Trophoblast cell (in vitro differentiated cells and primary cell): ENCODE results near the gene CLEC16A.

Experiments
- DNase-seq, 2 donors: peaks; one replicate each; pipeline ENCODE4 v3.0.0-alpha.2; 2016
- H2AFZ ChIP-seq: 2 replicates; pipeline ENCODE4 v1.6.1; 2013; ENCODE audit warnings: low read length, moderate library complexity, mild to moderate bottlenecking; ENCODE audit not compliant: insufficient read depth, poor library complexity
- H2AK5ac ChIP-seq: 2 replicates; pipeline ENCODE4 v1.6.1; 2013; ENCODE audit warnings: mild to moderate bottlenecking, low read length
- H2BK120ac ChIP-seq: 2 replicates; pipeline ENCODE4 v1.6.1; 2013; ENCODE audit warnings: low read length, mild to moderate bottlenecking, moderate library complexity; ENCODE audit not compliant: insufficient read depth, poor library complexity
- H2BK12ac ChIP-seq: 2 replicates; pipeline ENCODE4 v1.6.1; 2013; ENCODE audit warnings: mild to moderate bottlenecking, low read length, moderate library complexity
- H2BK5ac ChIP-seq: 2 replicates; pipeline ENCODE4 v1.6.1; 2013; ENCODE audit warnings: low read length, low read depth, moderate library complexity, mild to moderate bottlenecking; ENCODE audit not compliant: poor library complexity
- H3K14ac ChIP-seq: 2 replicates; pipeline ENCODE4 v1.6.1; 2013; ENCODE audit warnings: mild to moderate bottlenecking, low read length
- H3K18ac ChIP-seq: 2 replicates; pipeline ENCODE4 v1.6.1; 2013; ENCODE audit warnings: mild to moderate bottlenecking, low read length
- H3K23ac ChIP-seq: 2 replicates; pipeline ENCODE4 v1.6.1; 2013; ENCODE audit warnings: low read length
- H3K27ac ChIP-seq: 2 replicates; pipeline ENCODE4 v1.5.1; 2013; ENCODE audit warnings: low read depth, mild to moderate bottlenecking, inconsistent platforms, low read length, moderate library complexity
- H3K27me3 ChIP-seq: 2 replicates; pipeline ENCODE4 v1.6.1; 2013; ENCODE audit warnings: inconsistent platforms, mild to moderate bottlenecking, low read length, moderate library complexity; ENCODE audit not compliant: insufficient read depth
- H3K36me3 ChIP-seq, 2 experiments: 1 replicate in 1 of 2; 2 replicates in 1 of 2; pipeline ENCODE4 v1.6.1; 2013; ENCODE audit warnings: low read length in 2 of 2, mild to moderate bottlenecking in 2 of 2, moderate library complexity in 1 of 2; ENCODE audit not compliant: insufficient read depth in 2 of 2, control insufficient read depth in 1 of 2
- H3K4ac ChIP-seq: 2 replicates; pipeline ENCODE4 v1.6.1; 2013; ENCODE audit warnings: low read depth, mild to moderate bottlenecking, low read length, moderate library complexity
- H3K4me1 ChIP-seq, 2 experiments: 1 replicate in 1 of 2; 2 replicates in 1 of 2; pipeline ENCODE4 v1.6.1; 2013; ENCODE audit warnings: low read length in 2 of 2, mild to moderate bottlenecking in 2 of 2, moderate library complexity in 1 of 2; ENCODE audit not compliant: insufficient read depth in 2 of 2, control insufficient read depth in 1 of 2
- H3K4me2 ChIP-seq: 2 replicates; pipeline ENCODE4 v1.6.1; 2013; ENCODE audit warnings: inconsistent platforms, mild to moderate bottlenecking, low read length, moderate library complexity
- H3K4me3 ChIP-seq: 2 replicates; pipeline ENCODE4 v1.5.1; 2013; ENCODE audit warnings: mild to moderate bottlenecking, low read depth, low read length, inconsistent platforms
- H3K79me1 ChIP-seq: one replicate; pipeline ENCODE4 v1.6.1; 2013; ENCODE audit warnings: low read length
- H3K79me2 ChIP-seq: 2 replicates; pipeline ENCODE4 v1.6.1; 2013; ENCODE audit warnings: low read length, mild to moderate bottlenecking; ENCODE audit not compliant: control insufficient read depth, insufficient read depth, poor library complexity
- H3K9ac ChIP-seq: 2 replicates; pipeline ENCODE4 v1.6.1; 2013; ENCODE audit warnings: mild to moderate bottlenecking, low read length
- H3K9me3 ChIP-seq: 2 replicates; pipeline ENCODE4 v1.6.1; 2013; ENCODE audit warnings: low read depth, mild to moderate bottlenecking, control low read depth, inconsistent platforms, low read length; ENCODE audit not compliant: insufficient read depth
- H4K12ac ChIP-seq: 2 replicates; pipeline ENCODE4 v1.6.1; 2013; ENCODE audit warnings: low read depth, mild to moderate bottlenecking, low read length, moderate library complexity
- H4K8ac ChIP-seq: 2 replicates; pipeline ENCODE4 v1.6.1; 2013; ENCODE audit warnings: low read depth, mild to moderate bottlenecking, low read length, moderate library complexity
- H4K91ac ChIP-seq: one replicate; pipeline ENCODE4 v1.6.1; 2013; ENCODE audit warnings: low read depth, mild to moderate bottlenecking, low read length, moderate library complexity
- WGBS: extraction: QIAGEN DNeasy Blood & Tissue Kit; methylation state at CpG from one replicate; pipeline ENCODE4 v1.1.7; 2013; ENCODE audit warnings: missing lambda C conversion rate; ENCODE audit not compliant: insufficient read length, insufficient coverage; ENCODE audit errors: extremely low coverage; 5-methylcytosine and 5-hydroxymethylcytosine counted together

Gene CLEC16A

GRCh38 chr16:11194913-11195312 lies 250.5 kb downstream of the CLEC16A start:
- Histone ChIP-seq H3K4ac (no peak overlapping the region), H3K79me2 (no peaks in the 10 kb centered on the region), H4K91ac (no peak overlapping the region), H2AK5ac (no peak overlapping the region), H3K23ac (no peak overlapping the region), H3K4me2 (no peak overlapping the region), H2BK12ac (no peak overlapping the region), H3K36me3 (no peaks in the 10 kb centered on the region), H2BK5ac (no peak overlapping the region), H3K27ac (no peak overlapping the region), H4K8ac (no peak overlapping the region), H2BK120ac (no peak overlapping the region), H3K14ac (no peak overlapping the region), H3K18ac (no peak overlapping the region), H3K9ac (no peak overlapping the region), H3K27me3 (no peaks in the 10 kb centered on the region), H3K4me1 (no peaks in the 10 kb centered on the region), H3K9me3 (no peaks in the 10 kb centered on the region), H2AFZ (no peak overlapping the region), H3K4me3 (no peak overlapping the region), H3K79me1 (peaks cover 2% of the 10 kb centered on the region), H4K12ac (no peak overlapping the region)
- DNase-seq, result no peak
- WGBS, result no CpG with 5 or more reads among the region's 5 CpGs

- H3K23ac ChIP-seq, result no peak overlapping the region
- no peak overlapping the region for H3K27ac ChIP-seq
- no peak overlapping the region for H3K9ac ChIP-seq
- H2BK12ac ChIP-seq, result no peak overlapping the region
- H2BK5ac ChIP-seq, result no peak overlapping the region
- no peak for DNase-seq
- no peak overlapping the region for H2AFZ ChIP-seq
- H3K4me1 ChIP-seq, result no peaks in the 10 kb centered on the region
- H3K27me3 ChIP-seq, result no peaks in the 10 kb centered on the region
- H4K8ac ChIP-seq, result no peak overlapping the region
- no CpG with 5 or more reads among the region's 3 CpGs for WGBS
- H3K4me2 ChIP-seq, result no peak overlapping the region
- peaks cover 2% of the 10 kb centered on the region for H3K79me1 ChIP-seq
- H3K9me3 ChIP-seq, result no peaks in the 10 kb centered on the region
- H3K14ac ChIP-seq, result no peak overlapping the region
- no peaks in the 10 kb centered on the region for H3K79me2 ChIP-seq
- H3K18ac ChIP-seq, result no peak overlapping the region
- no peaks in the 10 kb centered on the region for H3K36me3 ChIP-seq
- no peak overlapping the region for H4K91ac ChIP-seq
- H3K4me3 ChIP-seq, result no peak overlapping the region
- H3K4ac ChIP-seq, result no peak overlapping the region
- no peak overlapping the region for H2AK5ac ChIP-seq
- H4K12ac ChIP-seq, result no peak overlapping the region
- H2BK120ac ChIP-seq, result no peak overlapping the region
Measured at GRCh38 chr16:11196286-11196828, 252.0 kb downstream of the CLEC16A start.

GRCh38 chr16:11198375-11198774 lies 254.0 kb downstream of the CLEC16A start:
- Histone ChIP-seq H4K91ac (no peak overlapping the region), H4K8ac (no peak overlapping the region), H2BK12ac (no peak overlapping the region), H3K23ac (no peak overlapping the region), H3K9me3 (no peaks in the 10 kb centered on the region), H2AK5ac (no peak overlapping the region), H4K12ac (no peak overlapping the region), H2AFZ (no peak overlapping the region), H3K79me2 (no peaks in the 10 kb centered on the region), H2BK120ac (no peak overlapping the region), H3K4me3 (no peak overlapping the region), H3K4me2 (no peak overlapping the region), H3K4ac (no peak overlapping the region), H3K79me1 (peaks cover 2% of the 10 kb centered on the region), H3K14ac (no peak overlapping the region), H3K36me3 (no peaks in the 10 kb centered on the region), H2BK5ac (no peak overlapping the region), H3K4me1 (peaks cover 8 to 9% of the 10 kb centered on the region in 2 experiments), H3K27me3 (no peaks in the 10 kb centered on the region), H3K9ac (no peak overlapping the region), H3K27ac (no peak overlapping the region), H3K18ac (no peak overlapping the region)
- DNase-seq, result no peak
- WGBS, result no CpG with 5 or more reads among the region's 5 CpGs

GRCh38 chr16:11198828-11199227 lies 254.5 kb downstream of the CLEC16A start:
- no peak overlapping the region for H3K9ac ChIP-seq
- H2AK5ac ChIP-seq, result peak overlapping the region; percentile 40

More at GRCh38 chr16:11198828-11199227, 254.5 kb downstream of the CLEC16A start:
- Histone ChIP-seq H2AFZ (no peak overlapping the region), H3K4ac (no peak overlapping the region), H3K27ac (no peak overlapping the region), H4K91ac (no peak overlapping the region), H3K14ac (no peak overlapping the region), H2BK120ac (no peak overlapping the region), H2BK5ac (no peak overlapping the region), H3K9me3 (no peaks in the 10 kb centered on the region), H3K23ac (no peak overlapping the region), H3K4me1 (peaks cover 8 to 9% of the 10 kb centered on the region in 2 experiments), H2BK12ac (no peak overlapping the region), H4K8ac (no peak overlapping the region), H3K36me3 (no peaks in the 10 kb centered on the region), H3K79me2 (no peaks in the 10 kb centered on the region), H3K4me3 (no peak overlapping the region), H3K79me1 (peaks cover 2% of the 10 kb centered on the region), H4K12ac (no peak overlapping the region), H3K4me2 (no peak overlapping the region), H3K18ac (no peak overlapping the region), H3K27me3 (no peaks in the 10 kb centered on the region)
- no CpG with 5 or more reads among the region's 8 CpGs for WGBS
- no peak for DNase-seq
